ENCODE results near the gene LMNA.

- TF ChIP-seq POLR2A (IDR thresholded peaks at IDR 0.05; ENCODE audit: low read length): no peak
- TF ChIP-seq GATA1 (IDR thresholded peaks at IDR 0.05; ENCODE audit: low read depth, low read length): no peak
These were observed 20.4 kb downstream of the LMNA start for GRCh38 chr1:156134716-156135435.

Measured in erythroblast (primary cell).